GM18511 (cell line): Measurements from ENCODE around the gene CDC25A.

Experiments
- ATAC-seq: cut with Tn5 transposase; IDR thresholded peaks from one replicate; pipeline ENCODE4 v1.9.1; 2021; ENCODE audit warnings: mild to moderate bottlenecking, moderate library complexity; ENCODE audit not compliant: unreplicated experiment

Gene CDC25A

DNA sequence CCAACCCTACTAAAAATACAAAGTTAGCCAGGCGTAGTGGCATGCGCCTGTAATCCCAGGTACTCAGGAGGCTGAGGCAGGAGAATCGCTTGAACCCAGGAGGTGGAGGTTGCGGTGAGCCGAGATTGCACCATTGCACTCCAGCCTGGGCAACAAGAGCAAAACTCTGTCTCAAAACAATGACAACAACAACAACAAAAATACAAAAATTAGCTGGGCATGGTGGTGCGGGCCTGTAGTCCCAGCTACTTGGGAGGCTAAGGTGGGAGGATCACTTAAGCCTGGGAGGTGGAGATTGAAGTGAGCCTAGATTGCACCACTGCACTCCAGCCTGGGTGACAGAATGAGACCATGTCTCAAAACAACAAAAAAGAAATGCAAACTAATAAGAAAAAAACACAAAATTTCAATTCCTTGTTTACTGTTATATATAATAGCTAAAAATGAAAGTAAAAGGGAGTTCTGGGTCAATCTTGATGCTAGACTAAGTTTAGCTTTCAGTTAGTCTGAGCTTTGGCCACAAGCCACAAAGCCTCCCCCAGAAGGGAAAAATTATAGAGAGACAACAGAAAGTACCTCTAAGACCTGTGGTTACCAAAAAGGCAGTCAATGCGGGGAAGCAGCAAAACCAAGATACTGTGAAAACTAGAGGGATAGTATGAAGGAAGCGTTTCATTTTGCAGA is 76.0 kb downstream of the CDC25A start:
- ATAC-seq, result peak; percentile 90

DNA sequence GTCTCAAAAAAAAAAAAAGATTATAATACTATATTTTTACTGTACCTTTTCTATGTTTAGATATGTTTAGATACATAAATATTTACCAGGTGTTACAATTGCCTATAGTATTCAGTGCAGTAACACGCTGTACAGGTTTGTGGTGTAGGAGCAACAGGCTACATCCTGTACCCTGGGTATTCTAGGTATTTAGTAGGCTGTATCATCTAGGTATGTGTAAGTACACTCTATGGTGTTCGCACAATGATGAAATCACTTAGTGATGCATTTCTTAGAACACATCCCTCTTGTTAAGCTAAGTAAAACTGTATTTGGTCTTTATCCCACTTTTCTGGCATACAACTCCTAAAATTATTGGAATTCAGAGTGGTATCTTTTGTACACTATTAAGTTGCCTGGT is 77.8 kb downstream of the CDC25A start:
- no peak for ATAC-seq

DNA sequence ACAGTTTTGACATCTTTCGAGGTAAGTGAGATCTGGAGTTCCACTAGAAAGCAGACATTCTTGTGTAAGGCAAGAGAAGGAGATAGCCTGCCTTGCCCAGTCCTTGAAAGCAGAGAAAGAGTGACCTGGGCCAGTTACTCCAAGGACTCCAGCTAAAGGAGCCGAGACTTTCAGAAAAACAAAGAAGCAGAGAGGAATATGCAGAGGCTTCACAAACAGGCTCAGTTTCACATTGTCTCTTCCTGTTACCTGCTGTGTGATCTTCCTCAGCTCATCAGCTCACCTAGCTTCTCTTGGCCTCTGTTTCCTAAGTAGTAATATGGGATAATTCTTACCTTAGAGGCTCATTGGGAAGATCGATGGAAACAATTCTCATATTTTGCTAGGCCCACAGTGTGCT is 81.0 kb downstream of the CDC25A start:
- ATAC-seq, result no peak
